VCaP (cell line): ENCODE measurements around the gene ZBTB5.

Source experiments
- H3K27ac ChIP-seq: fragments of 450-650 bp; 2 replicates; pipeline ENCODE4 v1.5.1; 2017
- TF ChIP-seq, protein P1 (sequence below): fragments of 450-650 bp; conservative IDR thresholded peaks from 2 replicates; pipeline ENCODE4 v1.5.1; 2017; ENCODE audit warnings: mild to moderate bottlenecking, moderate library complexity

Gene ZBTB5

DNA sequence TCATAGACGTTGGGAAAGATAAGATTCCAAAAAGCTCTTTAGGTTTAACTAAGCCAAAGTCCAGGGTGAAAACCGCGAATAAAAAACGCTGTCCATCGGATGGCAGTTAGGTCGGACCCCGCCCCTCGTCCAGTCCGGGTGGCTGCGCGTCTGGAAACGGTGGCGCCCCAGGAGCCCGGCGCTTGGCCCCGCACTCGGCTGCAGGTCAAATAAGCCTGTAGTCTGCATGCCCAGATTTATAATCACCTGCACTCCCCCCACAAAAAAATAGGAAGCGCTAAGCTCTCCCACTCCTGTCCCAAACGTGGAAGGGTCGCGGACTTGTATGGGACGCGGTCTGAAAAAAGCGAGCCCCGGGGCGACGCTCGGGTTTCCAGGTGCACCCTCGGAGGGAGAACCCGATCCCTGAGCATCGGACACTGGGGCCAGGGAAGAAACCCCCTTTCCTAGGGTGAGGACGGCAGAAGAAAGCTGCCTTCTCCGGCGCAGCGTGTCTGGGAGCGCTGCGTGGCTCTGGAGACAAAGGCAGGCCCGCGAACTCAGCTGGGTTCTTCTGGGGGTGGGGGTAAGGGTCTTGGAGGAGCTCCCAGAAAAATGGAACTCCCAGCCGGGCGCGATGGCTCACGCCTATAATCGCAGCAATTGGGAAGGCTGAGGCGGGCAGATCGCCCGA, 923 bp upstream of the ZBTB5 start:
- TF ChIP-seq, protein P1, sequence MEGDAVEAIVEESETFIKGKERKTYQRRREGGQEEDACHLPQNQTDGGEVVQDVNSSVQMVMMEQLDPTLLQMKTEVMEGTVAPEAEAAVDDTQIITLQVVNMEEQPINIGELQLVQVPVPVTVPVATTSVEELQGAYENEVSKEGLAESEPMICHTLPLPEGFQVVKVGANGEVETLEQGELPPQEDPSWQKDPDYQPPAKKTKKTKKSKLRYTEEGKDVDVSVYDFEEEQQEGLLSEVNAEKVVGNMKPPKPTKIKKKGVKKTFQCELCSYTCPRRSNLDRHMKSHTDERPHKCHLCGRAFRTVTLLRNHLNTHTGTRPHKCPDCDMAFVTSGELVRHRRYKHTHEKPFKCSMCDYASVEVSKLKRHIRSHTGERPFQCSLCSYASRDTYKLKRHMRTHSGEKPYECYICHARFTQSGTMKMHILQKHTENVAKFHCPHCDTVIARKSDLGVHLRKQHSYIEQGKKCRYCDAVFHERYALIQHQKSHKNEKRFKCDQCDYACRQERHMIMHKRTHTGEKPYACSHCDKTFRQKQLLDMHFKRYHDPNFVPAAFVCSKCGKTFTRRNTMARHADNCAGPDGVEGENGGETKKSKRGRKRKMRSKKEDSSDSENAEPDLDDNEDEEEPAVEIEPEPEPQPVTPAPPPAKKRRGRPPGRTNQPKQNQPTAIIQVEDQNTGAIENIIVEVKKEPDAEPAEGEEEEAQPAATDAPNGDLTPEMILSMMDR, result no peak
- peak overlapping the region; percentile 97 for H3K27ac ChIP-seq

DNA sequence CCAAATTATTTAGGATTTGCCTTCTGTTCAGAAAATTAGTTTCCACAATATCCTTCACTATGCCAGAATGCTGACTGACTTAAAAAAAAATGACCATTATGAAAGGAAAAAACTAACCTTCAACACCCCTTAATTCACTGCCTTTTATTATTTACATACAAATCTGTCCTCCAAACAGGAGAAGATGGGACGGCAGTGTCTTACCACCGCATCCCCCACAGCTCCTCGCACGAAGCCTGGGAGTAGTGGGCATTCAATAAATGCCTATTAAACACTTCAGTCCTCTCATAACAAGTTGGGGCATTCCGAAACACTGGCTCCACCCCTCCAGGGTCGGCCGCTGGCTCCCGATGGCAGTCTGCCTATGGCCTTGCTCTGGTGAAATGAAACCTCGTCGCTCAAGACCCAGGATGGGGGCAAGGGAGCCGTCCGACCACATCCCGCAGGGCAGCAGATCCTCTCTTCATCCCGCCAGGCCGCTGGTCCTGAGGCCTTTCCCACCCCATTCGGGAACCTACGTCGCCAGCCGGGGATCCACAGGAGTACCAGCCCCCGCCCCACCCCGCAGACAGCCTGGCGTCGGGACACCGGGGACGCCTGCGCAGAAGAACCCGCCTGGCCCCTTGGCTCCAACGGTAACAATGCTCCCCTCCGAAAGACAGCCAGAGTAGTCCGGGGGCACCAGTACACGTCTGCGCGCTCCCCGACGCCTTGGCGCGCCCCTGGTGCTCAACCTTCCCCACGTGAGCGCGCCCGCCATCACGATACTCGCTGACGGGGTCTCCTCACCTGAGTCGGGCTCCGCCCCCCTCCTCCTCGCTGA, 613 bp downstream of the ZBTB5 start:
- TF ChIP-seq, protein P1, result no peak
- peak overlapping the region; percentile 97 for H3K27ac ChIP-seq

DNA sequence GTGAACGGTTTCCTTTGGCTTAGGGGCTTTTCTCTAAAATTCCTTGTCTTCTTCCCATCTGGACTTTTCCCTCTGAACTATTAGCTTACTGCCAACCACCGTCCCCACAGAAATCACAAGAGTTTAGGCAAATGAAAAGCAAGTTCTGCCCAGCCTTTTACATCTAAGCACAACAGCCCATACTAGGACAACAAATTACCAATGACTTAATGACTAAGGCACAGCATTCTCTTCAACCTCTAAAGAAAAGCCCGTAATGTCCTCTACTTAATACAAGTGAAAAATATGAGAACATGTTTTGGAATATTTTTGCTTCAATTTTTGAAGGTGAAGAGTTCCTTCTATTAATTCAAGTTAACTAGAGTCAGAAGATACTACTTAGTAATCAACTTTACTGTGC, 1.2 kb downstream of the ZBTB5 start:
- H3K27ac ChIP-seq, result peak overlapping the region; percentile 97
- TF ChIP-seq, protein P1, result no peak

DNA sequence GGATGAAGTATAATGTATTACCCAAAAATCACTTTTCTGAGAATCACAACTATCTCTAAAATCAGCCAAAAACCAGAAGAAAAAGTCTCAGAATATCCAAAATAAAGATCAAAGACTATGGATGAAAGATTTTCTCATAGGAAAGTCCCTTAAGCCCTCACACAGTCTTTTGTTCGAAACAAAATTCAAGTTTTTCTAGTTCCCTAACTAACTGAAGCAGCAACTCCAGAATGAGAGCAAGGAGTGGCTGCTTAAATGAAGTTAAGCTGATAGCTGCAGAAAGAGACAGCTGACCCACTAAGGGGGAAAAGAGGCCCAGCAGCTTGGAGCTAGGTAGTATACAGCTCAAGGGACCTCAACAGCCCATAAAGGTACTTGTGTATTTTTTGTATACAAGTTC, 8.4 kb downstream of the ZBTB5 start:
- H3K27ac ChIP-seq, result peak overlapping the region; percentile 52; the same call in 1 of the 2 replicates
- TF ChIP-seq, protein P1, result no peak

DNA sequence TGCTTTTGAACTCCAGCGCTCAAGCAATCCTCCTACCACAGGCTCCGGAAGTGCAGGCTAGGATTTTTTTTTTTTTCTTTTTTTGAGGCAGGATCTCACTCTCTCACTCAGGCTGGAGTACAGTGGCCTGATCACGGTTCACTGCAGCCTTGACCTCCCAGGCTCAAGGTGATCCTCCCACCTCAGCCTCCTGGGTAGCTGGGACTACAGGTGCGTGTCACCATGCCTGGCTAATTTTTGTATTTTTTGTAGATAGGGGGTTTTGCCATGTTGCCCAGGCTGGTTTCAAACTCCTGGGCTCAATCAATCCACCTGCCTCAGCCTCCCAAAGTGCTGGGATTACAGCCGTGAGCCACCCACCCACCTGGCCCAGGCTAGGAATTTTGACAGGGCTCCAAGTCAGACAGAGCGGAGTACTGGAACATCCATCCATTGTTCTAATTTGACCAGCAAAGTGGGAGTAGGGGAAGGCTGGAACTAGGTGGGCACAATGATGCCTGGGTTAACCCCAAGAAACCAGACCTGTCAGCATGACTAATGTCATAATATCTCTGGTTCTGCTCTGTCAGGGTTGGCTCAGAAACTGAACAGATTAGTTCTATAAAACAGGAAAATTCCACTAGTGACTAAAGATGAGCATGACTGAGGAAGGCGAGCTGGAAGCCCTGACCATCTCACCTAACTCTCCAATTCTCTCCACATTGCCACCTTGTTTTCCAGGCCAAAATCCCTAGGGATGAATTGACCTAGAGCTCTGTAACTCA, 9.2 kb downstream of the ZBTB5 start:
- TF ChIP-seq, protein P1, result no peak

DNA sequence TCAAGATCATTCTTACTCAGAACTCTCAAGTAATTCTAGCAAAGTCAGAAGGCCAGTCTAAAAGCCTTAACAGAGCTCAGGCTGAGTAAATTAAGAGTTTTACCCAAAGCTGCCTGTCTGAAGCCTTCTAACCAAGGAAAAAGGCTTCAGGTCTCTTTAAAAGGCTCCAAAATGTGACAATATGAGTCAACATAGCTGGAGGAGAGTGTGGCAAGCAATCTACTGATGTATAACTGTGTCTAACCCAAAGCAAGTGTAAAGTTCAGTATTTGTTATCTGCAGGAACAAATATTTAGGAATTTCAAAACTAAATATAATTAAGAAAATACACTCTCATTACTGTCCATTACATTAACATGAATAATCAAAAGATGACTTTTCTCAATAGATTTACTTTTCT, 11.0 kb downstream of the ZBTB5 start:
- TF ChIP-seq, protein P1, result no peak

More for the DNA sequence above, 9.2 kb downstream of the ZBTB5 start:
- peak overlapping the region; percentile 52; the same call in 1 of the 2 replicates for H3K27ac ChIP-seq

DNA sequence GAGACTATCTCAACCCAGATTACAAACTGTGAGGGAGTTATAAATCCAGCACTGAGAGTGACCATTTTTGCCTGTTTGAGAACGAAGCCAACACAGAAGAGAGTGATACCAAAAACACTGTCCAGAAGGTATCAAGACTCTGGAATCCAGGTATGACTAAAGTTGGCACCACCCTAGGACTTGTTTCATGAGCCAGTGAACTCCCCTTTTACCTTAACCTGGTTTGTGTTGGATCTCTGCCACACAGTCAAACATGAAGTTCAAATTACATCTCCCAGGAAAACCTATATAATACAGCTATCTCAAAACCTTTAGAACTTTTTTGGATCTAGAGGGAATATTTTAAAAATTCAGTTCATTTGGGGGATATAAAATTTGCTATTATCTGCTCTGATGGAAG, 11.4 kb downstream of the ZBTB5 start:
- peak overlapping the region; percentile 52 for H3K27ac ChIP-seq
- TF ChIP-seq, protein P1, result no peak

More for the DNA sequence above, 11.0 kb downstream of the ZBTB5 start:
- H3K27ac ChIP-seq, result peak overlapping the region; percentile 52
